Heart right ventricle (tissue), 16 donors: ENCODE measurements around the gene MS4A6A. TPM values are rescaled to one million over a fixed set of nuclear protein-coding genes. Genes with fewer than 3 reads are reported as not detected.
"Not testable (repeated sequence)": the region's sequence is repeated elsewhere in the genome, so short reads cannot be mapped to it uniquely, and the experiment has no call there.

Source experiments
- ATAC-seq, 8 donors: fragments of 200-7000 bp; cut with Tn5 transposase; one replicate each; pipeline ENCODE4 v1.9.1; 2020; ENCODE audit warnings: mild to moderate bottlenecking in 8 of 8, moderate library complexity in 8 of 8, moderate number of reproducible peaks in 1 of 8
- DNase-seq, 2 donors: peaks; one replicate each; pipeline ENCODE4 v3.0.0-alpha.2; 2020
- H3K27ac ChIP-seq, 10 donors: fragments of 200-600 bp; sonication (generic) in 2 of 10; one replicate each; pipeline versions ENCODE4 v1.5.0 to v1.8.0; 2020 to 2022; ENCODE audit warnings: mild to moderate bottlenecking in 3 of 10
- H3K27me3 ChIP-seq, 7 donors: fragments of 200-600 bp; one replicate each; pipeline ENCODE4 v1.8.0; 2021 to 2022; ENCODE audit warnings: mild to moderate bottlenecking in 2 of 7
- H3K36me3 ChIP-seq, 9 donors: fragments of 200-600 bp; sonication (generic) in 1 of 9; one replicate each; pipeline versions ENCODE4 v1.5.0 to v1.8.0; 2020 to 2022; ENCODE audit warnings: mild to moderate bottlenecking in 2 of 9
- H3K4me1 ChIP-seq, 9 donors: fragments of 200-600 bp; sonication (generic) in 1 of 9; one replicate each; pipeline versions ENCODE4 v1.5.0 to v1.8.0; 2020 to 2022; ENCODE audit warnings: mild to moderate bottlenecking in 4 of 9
- H3K4me3 ChIP-seq, 10 donors: fragments of 200-600 bp; sonication (generic) in 2 of 10; one replicate each; pipeline versions ENCODE4 v1.5.0 to v1.8.0; 2020 to 2022; ENCODE audit warnings: mild to moderate bottlenecking in 7 of 10, moderate library complexity in 2 of 10
- H3K9me3 ChIP-seq, 11 donors: fragments of 200-600 bp in 10 of 11; sonication (generic) in 2 of 11; one replicate each; pipeline versions ENCODE4 v1.5.0 to v1.8.0; 2013 to 2022; ENCODE audit warnings: mild to moderate bottlenecking in 2 of 11, control low read depth in 1 of 11, moderate library complexity in 1 of 11
- CTCF ChIP-seq, 9 donors: fragments of 200-600 bp; sonication (generic) in 2 of 9; IDR thresholded peaks; one replicate each; pipeline versions ENCODE4 v1.5.0 to v1.8.0; 2021 to 2022; ENCODE audit warnings: antibody characterized with exemption in 9 of 9, mild to moderate bottlenecking in 5 of 9, moderate library complexity in 1 of 9
- WGBS, 2 donors: extraction: QIAGEN DNeasy Blood & Tissue Kit; methylation state at CpG; one replicate each; pipeline ENCODE4 v1.1.7; 2013; ENCODE audit warnings: inconsistent platforms in 1 of 2; 5-methylcytosine and 5-hydroxymethylcytosine counted together
- intact Hi-C, 10 donors: fragments of 100-400 bp; cut with DNase I; formaldehyde crosslinking; loops; one replicate each; pipeline versions ENCODE4 v1.11.1 to v1.14.2; 2022
- polyA plus RNA-seq, 2 donors: library from polyadenylated mRNA; stranded (reverse); fragments of 200-250 nt; gene quantifications; one replicate each; pipeline ENCODE4 v1.2.3, GENCODE V29; 2013
- total RNA-seq, 10 donors: library from RNA; stranded (reverse); fragmentation: NEBNext Ultra II Directional in 3 of 10; extraction: Animal tissue kit (Norgen Biotek cat#: 25700) in 3 of 10; gene quantifications; one replicate each; pipeline versions ENCODE4 v1.2.1 to v1.2.4, GENCODE V29; 2021 to 2023
- donor health status: Arrhythmogenic right ventricular cardiomyopathy.
- donor health status: ischemic (EF 13 %, LVEDD 7.1; RV severe dilation, severe dysfunction).
- donor health status: healthy with polysubstance abuse.
- donor health status: DM: no; HTN: yes; CAD: no.
- donor health status: DM: no; HTN: no; CAD: no.
- donor health status: ischemic (EF 25% LVEDD 6.9; RV normal size, moderate dysfunction).
- donor health status: ischemic (EF 25% LVEDD 5.7; RV mildly dilated, moderate dysfunction).
- donor health status: healthy.
- donor health status: DM: yes; HTN: yes; CAD: no.
- donor health status: Ischemic cardiomyopathy.
- donor health status: ischemic (EF 35%, LVEDD 5.7; RV mildly dilated, moderate dysfunction).
- donor health status: nonischemic (EF 11% LVEDD 7.7; RV severe dilation, severe dysfunction).
- donor health status: DM: yes; HTN: yes; CAD: no.
- donor health status: PGD.
- donor health status: ischemic (EF 29% LVEDD 5.4; RV normal size, mild dysfunction).
- donor health status: nonischemic (EF 23%, LVEDD 6.1; RV moderate dilation, normal function).

MS4A6A gene
- total and polyA plus RNA-seq, 12 donors = 7.9 to 168 (median 22.3) TPM

DNA sequence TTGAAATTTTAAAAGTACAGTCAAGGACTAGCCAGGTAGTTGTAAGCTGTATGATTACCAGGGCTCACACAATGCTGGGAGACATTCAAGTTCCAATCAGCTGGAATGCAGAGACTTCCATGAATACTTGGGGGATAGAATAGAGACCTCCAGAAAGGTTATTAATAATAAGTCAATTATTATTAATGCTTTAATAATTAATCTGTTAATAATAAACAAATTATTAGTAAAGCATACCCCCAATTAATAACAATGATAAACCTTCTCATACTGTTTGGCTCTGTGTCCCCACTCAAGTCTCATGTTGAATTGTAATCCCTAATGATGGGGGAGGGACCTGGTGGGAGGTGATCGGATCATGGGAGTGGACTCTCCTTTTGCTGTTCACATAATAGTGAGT lies 14.6 kb upstream of the MS4A6A start:
- intact Hi-C loops = loop anchor here in 4 of 10 donors (10.0 kb wide), 1 partner anchor 373 kb away; no protein-coding TSS in a partner anchor
- Histone ChIP-seq H3K27me3 (no peaks in the 10 kb centered on the region), H3K9me3 (peaks cover 0 to 11% (median 0%) of the 10 kb centered on the region in 11 donors), H3K36me3 (no peaks in the 10 kb centered on the region), H3K27ac (peak overlapping the region in 1 of 10 donors; percentile 82), H3K4me3 (no peak overlapping the region), H3K4me1 (peaks cover 0 to 18% (median 0%) of the 10 kb centered on the region in 9 donors)
- no peak for TF ChIP-seq CTCF (IDR thresholded peaks at IDR 0.05)
- DNase-seq = no peak
- WGBS, 2 donors = 87 to 95% methylated on average over 1 of the region's 1 CpG
- ATAC-seq = no peak

GRCh38 chr11:60195923-60196368 lies 13.1 kb upstream of the MS4A6A start:
- peaks cover 0 to 10% (median 0%) of the 10 kb centered on the region in 11 donors for H3K9me3 ChIP-seq
- H3K27me3 ChIP-seq = no peaks in the 10 kb centered on the region
- DNase-seq (no peak), ATAC-seq (peak in 1 of 8 donors; percentile 41)
- H3K36me3 ChIP-seq = no peaks in the 10 kb centered on the region
- WGBS, 2 donors = 72 to 79% methylated on average over 4 of the region's 4 CpGs
- H3K4me3 ChIP-seq = no peak overlapping the region
- no peak for TF ChIP-seq CTCF (IDR thresholded peaks at IDR 0.05)
- H3K27ac ChIP-seq = peak overlapping the region in 4 of 10 donors; percentile 43 to 82 (median 64)
- intact Hi-C loops = loop anchor here in 4 of 10 donors (10.0 kb wide), 1 partner anchor 371 kb away; no protein-coding TSS in a partner anchor
- peaks cover 0 to 18% (median 0%) of the 10 kb centered on the region in 9 donors for H3K4me1 ChIP-seq

DNA sequence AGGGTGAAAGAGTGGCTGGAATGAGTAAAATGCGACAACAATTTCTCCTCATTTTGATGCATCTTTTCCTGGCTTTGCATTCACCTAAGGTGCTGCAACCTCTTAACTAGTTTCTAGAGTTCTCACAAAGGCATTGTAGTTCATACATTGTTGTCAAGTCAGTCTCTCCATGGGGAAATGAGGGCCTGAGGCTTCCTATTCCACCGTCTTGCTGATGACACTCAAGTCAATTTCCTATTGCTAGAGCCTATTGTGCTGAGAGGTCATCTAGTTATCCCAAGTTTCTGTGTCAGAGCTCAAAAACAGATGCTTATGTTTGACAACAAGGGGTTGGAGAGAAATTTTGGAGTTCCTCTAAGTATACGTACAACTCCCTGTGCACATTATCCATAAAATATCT lies 11.6 kb upstream of the MS4A6A start:
- no peak for DNase-seq
- ATAC-seq = no peak
- TF ChIP-seq CTCF (IDR thresholded peaks at IDR 0.05) = no peak

DNA sequence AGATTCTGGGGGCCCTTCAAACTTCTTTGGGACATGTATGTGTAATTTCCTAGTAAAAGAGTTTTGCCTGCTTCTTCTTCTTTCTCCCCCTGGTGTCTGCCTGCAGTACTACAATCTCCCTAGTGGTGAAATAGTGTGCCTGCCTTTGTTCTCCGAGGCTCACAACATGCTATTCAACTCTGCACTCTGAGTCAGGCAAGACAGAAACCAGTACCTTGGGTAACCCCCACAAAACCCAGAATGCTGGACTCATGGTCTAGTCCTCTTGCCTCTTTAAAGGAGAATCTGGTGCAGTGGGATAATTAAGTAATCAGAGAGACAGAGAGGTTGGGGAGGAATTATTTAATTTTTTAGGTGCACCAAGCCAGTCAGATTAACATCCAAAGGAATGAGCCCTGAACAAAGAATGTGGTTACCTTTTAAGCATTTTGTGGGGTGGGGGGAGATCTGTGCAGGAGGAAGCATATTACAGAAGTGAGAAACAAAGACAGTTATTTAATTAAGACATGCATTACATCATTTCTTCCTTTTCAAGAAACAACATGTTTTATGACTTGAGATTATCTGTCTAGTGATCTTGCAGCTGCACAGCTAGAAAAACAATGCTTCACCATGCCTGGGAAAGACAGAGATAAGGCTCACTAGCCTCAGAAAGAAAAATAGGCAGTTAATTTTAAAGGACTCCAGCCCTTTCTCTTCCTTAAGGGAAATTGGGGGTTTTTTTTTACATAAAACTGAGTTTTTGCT lies 11.0 kb upstream of the MS4A6A start:
- WGBS, 2 donors = 12 to 13% methylated on average over 1 of the region's 1 CpG
- peak; percentile 59 to 92 (median 81) for TF ChIP-seq CTCF (IDR thresholded peaks at IDR 0.05)
- no peaks in the 10 kb centered on the region for H3K27me3 ChIP-seq
- intact Hi-C loops = loop anchor here in 8 of 10 donors (5.0 to 10.0 kb wide), 2 partner anchors 369 to 372 kb away; no protein-coding TSS in a partner anchor
- H3K4me1 ChIP-seq = peaks cover 0 to 18% (median 0%) of the 10 kb centered on the region in 9 donors
- DNase-seq (peak in 1 of 2 donors; percentile 76), ATAC-seq (peak in 7 of 8 donors; percentile 67 to 86 (median 75))
- peak overlapping the region in 5 of 10 donors; percentile 19 to 66 (median 41) for H3K27ac ChIP-seq
- H3K36me3 ChIP-seq = no peaks in the 10 kb centered on the region
- H3K9me3 ChIP-seq = peaks cover 0 to 10% (median 0%) of the 10 kb centered on the region in 11 donors
- no peak overlapping the region for H3K4me3 ChIP-seq

More for the DNA sequence above, 11.6 kb upstream of the MS4A6A start:
- 54 to 59% methylated on average over 3 of the region's 3 CpGs for WGBS, 2 donors
- Histone ChIP-seq H3K4me1 (peaks cover 0 to 18% (median 0%) of the 10 kb centered on the region in 9 donors), H3K27me3 (no peaks in the 10 kb centered on the region), H3K9me3 (peaks cover 0 to 10% (median 0%) of the 10 kb centered on the region in 11 donors), H3K27ac (peak overlapping the region in 5 of 10 donors; percentile 19 to 66 (median 41)), H3K36me3 (no peaks in the 10 kb centered on the region), H3K4me3 (no peak overlapping the region)
- intact Hi-C loops = loop anchor here in 8 of 10 donors (5.0 to 10.0 kb wide), 2 partner anchors 370 to 372 kb away; no protein-coding TSS in a partner anchor

- ATAC-seq, H3K27me3 ChIP-seq, H3K4me3 ChIP-seq, DNase-seq, H3K36me3 ChIP-seq, H3K9me3 ChIP-seq: not testable (repeated sequence)
- intact Hi-C loops = loop anchor here in 8 of 10 donors (5.0 to 10.0 kb wide), 2 partner anchors 368 to 370 kb away; no protein-coding TSS in a partner anchor
- Histone ChIP-seq H3K27ac (peak overlapping the region in 1 of 10 donors; percentile 66), H3K4me1 (peaks cover 0 to 24% (median 0%) of the 10 kb centered on the region in 9 donors)
- 90% methylated on average over 4 of the region's 4 CpGs for WGBS, 2 donors
Observed at GRCh38 chr11:60192564-60192963, 9.7 kb upstream of the MS4A6A start.

DNA sequence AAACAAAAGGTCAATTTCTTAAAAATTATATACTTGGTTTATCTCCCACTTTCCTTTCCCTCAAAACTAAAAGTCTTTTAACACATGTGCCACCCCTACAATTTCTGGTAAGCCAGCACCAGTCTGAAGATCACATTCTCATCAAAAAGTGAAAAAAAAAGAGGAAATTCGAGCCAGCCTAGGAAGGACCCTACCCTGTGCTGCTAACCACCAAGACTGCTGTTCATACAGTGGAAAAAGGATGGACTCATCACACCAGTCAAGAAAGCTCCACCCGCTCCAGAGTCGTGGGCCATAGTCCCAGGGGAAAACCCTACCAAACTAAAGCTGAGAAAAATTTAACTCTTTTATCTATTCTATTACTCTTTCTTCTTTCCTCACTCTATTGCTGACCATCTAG lies 5.6 kb upstream of the MS4A6A start:
- H3K4me3 ChIP-seq, H3K9me3 ChIP-seq, DNase-seq, intact Hi-C loops, H3K36me3 ChIP-seq, ATAC-seq, H3K27me3 ChIP-seq: not testable (repeated sequence)
- H3K27ac ChIP-seq = peak overlapping the region in 1 of 10 donors; percentile 89
- peaks cover 0 to 28% (median 0%) of the 10 kb centered on the region in 9 donors for H3K4me1 ChIP-seq
- WGBS, 2 donors = 42 to 47% methylated on average over 3 of the region's 3 CpGs

DNA sequence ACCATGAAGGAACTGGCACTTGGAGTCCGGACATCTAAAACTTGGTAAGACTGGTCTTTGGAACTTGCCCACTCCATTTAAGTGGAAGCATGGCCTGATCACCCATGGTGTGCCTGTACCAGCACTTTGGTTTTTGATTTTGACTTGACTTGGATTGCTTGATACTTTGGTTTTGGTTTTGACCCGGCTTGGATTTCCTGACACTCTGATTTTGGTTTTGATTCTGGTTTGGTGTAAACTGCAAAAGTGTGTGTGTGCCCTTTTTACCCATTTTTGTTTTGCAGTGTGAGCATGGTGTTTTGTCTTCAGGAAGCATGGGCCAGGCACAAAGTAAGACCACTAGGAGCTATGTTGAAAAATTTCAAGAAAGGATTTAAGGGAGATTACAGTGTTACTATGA lies 3.2 kb upstream of the MS4A6A start:
- ATAC-seq, H3K4me3 ChIP-seq, DNase-seq, intact Hi-C loops, H3K36me3 ChIP-seq, H3K9me3 ChIP-seq, H3K27me3 ChIP-seq: not testable (repeated sequence)
- Histone ChIP-seq H3K27ac (peak overlapping the region in 2 of 10 donors; percentile 15 to 89), H3K4me1 (peaks cover 0 to 27% (median 0%) of the 10 kb centered on the region in 9 donors)
- WGBS, 2 donors = 88 to 89% methylated on average over 2 of the region's 2 CpGs
